HFF-Myc (cell line): ENCODE results near the gene SLC26A8.

ENCODE experiments used
- DNase-seq: peaks from one replicate; pipeline ENCODE4 v3.0.0-alpha.2; 2011; ENCODE audit warnings: low read depth; ENCODE audit errors: extremely low read depth
- H3K4me3 ChIP-seq: replicated peaks from 2 replicates; pipeline ENCODE4 v1.5.1; 2011; ENCODE audit warnings: low read depth, mild to moderate bottlenecking, control low read depth, low read length
- TF ChIP-seq, protein P1 (sequence below): IDR thresholded peaks from 2 replicates; pipeline ENCODE4 v1.5.1; 2012; ENCODE audit warnings: mild to moderate bottlenecking, low read depth, low read length, control low read depth; ENCODE audit errors: missing control alignments

Gene SLC26A8

DNA sequence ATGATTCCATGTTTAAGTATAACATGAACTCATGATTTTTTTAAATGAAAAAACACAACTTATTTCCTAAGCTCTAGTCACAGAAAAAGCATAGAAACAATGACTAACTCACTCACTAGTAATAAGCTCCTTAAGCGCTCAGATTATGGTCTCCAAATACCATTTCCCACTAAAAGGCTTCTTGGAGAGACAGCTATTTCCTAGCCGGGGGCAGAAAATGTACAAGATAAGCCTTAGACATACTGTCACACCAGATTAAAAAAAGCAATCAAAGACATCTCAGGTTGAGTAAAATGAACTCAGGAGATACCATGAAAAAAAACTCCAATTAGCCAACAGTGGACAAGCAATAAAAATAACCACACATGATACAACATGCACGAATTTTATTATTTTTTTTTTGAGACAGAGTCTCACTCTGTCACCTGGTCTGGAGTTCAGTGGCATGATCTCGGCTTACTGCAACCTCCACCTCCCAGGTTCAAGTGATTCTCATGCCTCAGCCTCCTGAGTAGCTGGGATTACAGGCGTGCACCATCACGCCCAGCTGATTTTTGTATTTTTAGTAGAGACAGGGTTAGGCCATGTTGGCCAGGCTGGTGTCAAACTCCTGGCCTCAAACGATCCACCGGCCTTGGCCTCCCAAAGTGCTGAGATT, 118.5 kb downstream of the SLC26A8 start:
- TF ChIP-seq, protein P1, sequence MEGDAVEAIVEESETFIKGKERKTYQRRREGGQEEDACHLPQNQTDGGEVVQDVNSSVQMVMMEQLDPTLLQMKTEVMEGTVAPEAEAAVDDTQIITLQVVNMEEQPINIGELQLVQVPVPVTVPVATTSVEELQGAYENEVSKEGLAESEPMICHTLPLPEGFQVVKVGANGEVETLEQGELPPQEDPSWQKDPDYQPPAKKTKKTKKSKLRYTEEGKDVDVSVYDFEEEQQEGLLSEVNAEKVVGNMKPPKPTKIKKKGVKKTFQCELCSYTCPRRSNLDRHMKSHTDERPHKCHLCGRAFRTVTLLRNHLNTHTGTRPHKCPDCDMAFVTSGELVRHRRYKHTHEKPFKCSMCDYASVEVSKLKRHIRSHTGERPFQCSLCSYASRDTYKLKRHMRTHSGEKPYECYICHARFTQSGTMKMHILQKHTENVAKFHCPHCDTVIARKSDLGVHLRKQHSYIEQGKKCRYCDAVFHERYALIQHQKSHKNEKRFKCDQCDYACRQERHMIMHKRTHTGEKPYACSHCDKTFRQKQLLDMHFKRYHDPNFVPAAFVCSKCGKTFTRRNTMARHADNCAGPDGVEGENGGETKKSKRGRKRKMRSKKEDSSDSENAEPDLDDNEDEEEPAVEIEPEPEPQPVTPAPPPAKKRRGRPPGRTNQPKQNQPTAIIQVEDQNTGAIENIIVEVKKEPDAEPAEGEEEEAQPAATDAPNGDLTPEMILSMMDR: no peak
- H3K4me3 ChIP-seq: no peak overlapping the region
- no peak for DNase-seq

DNA sequence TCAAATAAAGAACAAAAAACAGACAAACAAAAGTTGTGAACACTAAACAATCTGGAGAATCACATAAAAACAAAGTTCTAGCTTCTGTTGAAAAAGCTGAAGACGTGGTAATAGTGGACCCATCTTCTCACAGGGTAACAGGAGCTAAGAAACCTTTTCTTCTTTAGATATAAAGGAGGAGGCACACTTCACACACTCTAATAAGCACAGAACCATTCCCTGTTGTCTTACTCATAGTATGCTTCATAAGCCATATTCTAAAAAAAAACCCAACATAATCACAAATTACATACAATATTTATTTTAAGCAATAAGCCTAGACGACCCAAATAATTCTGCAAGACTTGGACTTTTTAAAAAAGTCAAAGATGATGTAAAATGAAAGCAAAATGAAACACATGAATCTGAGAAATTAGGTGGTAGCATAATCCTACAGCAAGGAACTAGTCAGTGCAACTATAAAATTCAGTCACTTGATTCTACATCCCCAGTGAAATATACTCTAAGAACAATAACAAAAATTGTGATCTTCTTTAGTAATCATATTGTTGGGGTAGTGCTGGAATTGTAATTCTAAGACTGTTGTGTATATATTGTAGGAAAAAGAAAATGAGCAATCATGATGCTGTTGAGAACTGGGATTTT, 119.2 kb downstream of the SLC26A8 start:
- no peak overlapping the region for H3K4me3 ChIP-seq
- TF ChIP-seq, protein P1: no peak
- DNase-seq: no peak

DNA sequence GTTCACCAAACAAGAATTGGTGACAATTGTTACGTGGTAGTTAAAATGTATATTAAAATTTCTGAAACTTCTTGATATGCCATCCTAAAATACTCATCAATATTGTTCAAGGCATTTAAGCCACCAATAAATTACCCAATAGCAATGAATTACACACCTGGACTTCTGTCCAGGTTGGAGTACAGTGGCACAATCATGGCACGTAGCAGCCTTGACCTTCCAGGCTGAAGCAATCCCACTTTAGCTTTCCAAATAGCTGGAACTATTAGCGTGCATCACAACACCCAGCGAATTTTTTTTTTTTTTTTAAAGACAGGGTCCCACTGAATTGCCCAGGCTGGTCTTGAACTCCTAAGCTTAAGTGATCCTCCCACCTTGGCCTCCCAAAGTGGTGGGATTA, 120.8 kb downstream of the SLC26A8 start:
- H3K4me3 ChIP-seq: no peak overlapping the region
- TF ChIP-seq, protein P1: no peak
- DNase-seq: no peak

DNA sequence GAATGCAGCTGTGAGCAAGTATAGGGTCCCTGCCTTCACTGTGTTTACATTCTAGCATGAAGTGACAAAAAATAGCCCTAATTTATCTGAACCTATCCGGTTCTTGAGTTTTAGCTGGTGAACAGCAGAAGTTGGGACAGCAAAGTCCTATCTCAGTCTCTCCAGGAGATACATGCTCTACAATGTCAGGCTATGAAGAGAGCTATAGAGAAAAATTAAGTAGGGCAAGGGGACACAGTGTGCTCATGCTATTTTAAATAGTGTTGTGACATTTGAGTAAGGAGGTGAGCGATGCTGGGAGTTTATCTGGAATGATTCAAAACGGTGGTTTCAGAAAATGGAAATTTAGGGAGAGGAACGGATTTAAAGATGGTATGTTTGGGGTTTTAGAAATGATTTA, 124.0 kb downstream of the SLC26A8 start:
- no peak for DNase-seq
- TF ChIP-seq, protein P1: no peak
- H3K4me3 ChIP-seq: no peak overlapping the region

DNA sequence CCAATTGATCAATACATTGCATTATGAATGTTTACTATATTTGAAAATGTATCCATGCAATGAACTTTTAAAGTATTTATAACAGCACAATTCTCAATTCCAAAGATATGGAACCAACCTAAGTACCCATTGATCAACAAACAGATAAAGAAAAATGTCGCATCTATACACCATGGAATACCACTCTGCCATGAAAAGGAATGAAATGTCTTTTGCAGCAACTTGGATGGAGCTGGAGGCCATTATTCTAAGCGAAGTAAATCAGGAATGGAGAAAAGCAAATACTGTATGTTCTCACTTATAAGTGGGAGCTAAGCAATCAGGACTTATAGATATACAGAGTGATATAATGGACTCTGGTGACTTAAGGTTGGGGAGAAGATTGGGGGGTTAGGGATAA, 126.4 kb downstream of the SLC26A8 start:
- no peak overlapping the region for H3K4me3 ChIP-seq
- DNase-seq: no peak
- TF ChIP-seq, protein P1: no peak

DNA sequence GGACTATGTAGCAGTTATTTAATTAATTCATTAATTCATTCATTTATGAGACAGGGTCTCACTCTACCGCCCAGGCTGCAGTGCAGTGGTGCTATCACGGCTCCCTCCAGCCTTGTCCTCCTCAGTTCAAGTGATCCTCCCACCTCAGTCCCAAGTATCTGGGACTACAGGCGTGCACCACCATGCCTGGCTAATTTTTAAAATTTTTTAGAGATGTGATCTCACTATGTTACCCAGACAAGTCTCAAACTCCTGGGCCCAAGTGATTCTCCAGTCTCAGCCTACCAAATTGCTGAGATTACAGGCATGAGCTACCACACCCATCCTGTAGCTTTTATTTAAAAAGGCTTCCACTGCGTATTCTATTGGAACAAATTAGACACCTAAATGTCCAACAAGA, 127.0 kb downstream of the SLC26A8 start:
- TF ChIP-seq, protein P1: no peak
- no peak for DNase-seq

DNA sequence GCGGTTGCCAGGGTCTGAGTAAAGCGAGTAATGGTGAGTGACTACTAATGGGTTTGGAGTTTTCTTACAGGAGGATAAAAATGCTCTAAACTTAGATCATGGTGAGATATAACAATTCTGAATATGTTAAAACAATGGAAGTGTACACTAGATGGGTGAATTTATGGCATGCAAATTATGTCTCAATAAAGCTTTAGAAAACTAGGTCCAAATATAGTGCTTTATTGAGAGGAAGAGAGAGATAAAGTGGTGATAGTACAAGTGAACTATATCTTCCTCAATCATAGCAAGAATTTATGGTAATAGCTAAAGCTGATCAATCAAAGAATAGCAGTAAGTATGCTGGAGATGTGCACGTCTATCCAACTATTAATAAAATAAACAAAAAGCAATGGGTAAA, 127.4 kb downstream of the SLC26A8 start:
- DNase-seq: no peak
- TF ChIP-seq, protein P1: no peak
- no peak overlapping the region for H3K4me3 ChIP-seq

More for the DNA sequence above, 127.0 kb downstream of the SLC26A8 start:
- no peak overlapping the region for H3K4me3 ChIP-seq
